ENCODE results near the gene POLR3B.
"Not testable (repeated sequence)": the region's sequence is repeated elsewhere in the genome, so short reads cannot be mapped to it uniquely, and the experiment has no call there.

- TF ChIP-seq FOXK2 (IDR thresholded peaks at IDR 0.05); CBX3 (IDR thresholded peaks at IDR 0.05; ENCODE audit: borderline replicate concordance, low read depth): not testable (repeated sequence)
Measured at GRCh38 chr12:106465605-106466004, 108.1 kb downstream of the POLR3B start.

All from GM12878 (cell line).